SH-SY5Y (cell line): ENCODE data around the gene CDH22.

Experiments used
- GATA2 ChIP-seq: IDR thresholded peaks from 2 replicates; pipeline ENCODE4 v1.6.1; 2011; ENCODE audit warnings: mild to moderate bottlenecking, low read depth, low read length
- GATA3 ChIP-seq: IDR thresholded peaks from 2 replicates; pipeline ENCODE4 v1.6.1; 2011; ENCODE audit warnings: low read depth, mild to moderate bottlenecking, low read length, moderate library complexity

- TF ChIP-seq GATA2 (no peak), GATA3 (no peak)
Measured at GRCh38 chr20:46306743-46307138, 1.6 kb downstream of the CDH22 start.
